Cardiac ventricle fibroblast (primary cell): ENCODE data around the gene RFLNA. TPM values are rescaled to one million over a fixed set of nuclear protein-coding genes. Genes with fewer than 3 reads are reported as not detected.

Source experiments
- total RNA-seq: library from RNA; depleted of rRNA; stranded (reverse); fragments of >200 nt; gene quantifications from 2 replicates; pipeline ENCODE4 v1.2.3, GENCODE V29; 2015

Gene RFLNA
- total RNA-seq: 1.5 and 2.1 TPM in 2 replicates

GRCh38 chr12:124294780-124295341 lies at the start of gene RFLNA:
TSS of gene RFLNA (plus strand) at chr12:124295093. CDS start at chr12:124295430, 337 bp downstream.

